Spinal cord (tissue), 10 donors: ENCODE results near the gene DNPEP. TPM values are rescaled to one million over a fixed set of nuclear protein-coding genes. Genes with fewer than 3 reads are reported as not detected.

Experiments
- DNase-seq, 6 donors: peaks; one replicate each; pipeline versions ENCODE4 v3.0.0 to v3.0.0-alpha.2; 2013 to 2015; ENCODE audit warnings: low spot score in 6 of 6, low read depth in 4 of 6
- H3K27ac ChIP-seq: one replicate; pipeline ENCODE4 v1.5.1; 2013; ENCODE audit warnings: low read depth, low read length, control low read depth
- H3K27me3 ChIP-seq: one replicate; pipeline ENCODE4 v1.6.1; 2013; ENCODE audit warnings: low read length; ENCODE audit not compliant: control insufficient read depth, insufficient read depth
- H3K36me3 ChIP-seq: one replicate; pipeline ENCODE4 v1.6.1; 2013; ENCODE audit warnings: low read length; ENCODE audit not compliant: control insufficient read depth, insufficient read depth
- H3K4me1 ChIP-seq: one replicate; pipeline ENCODE4 v1.6.1; 2013; ENCODE audit warnings: low read length; ENCODE audit not compliant: control insufficient read depth, insufficient read depth
- H3K4me3 ChIP-seq: one replicate; pipeline ENCODE4 v1.5.1; 2013; ENCODE audit warnings: low read depth, low read length, control low read depth
- H3K9me3 ChIP-seq: one replicate; pipeline ENCODE4 v1.6.1; 2013; ENCODE audit warnings: low read length; ENCODE audit not compliant: control insufficient read depth, insufficient read depth
- WGBS: methylation state at CpG from one replicate; pipeline ENCODE4 v1.1.5; 2013; ENCODE audit warnings: missing lambda C conversion rate; ENCODE audit not compliant: insufficient coverage; 5-methylcytosine and 5-hydroxymethylcytosine counted together
- polyA plus RNA-seq, 2 donors: library from polyadenylated mRNA; unstranded; fragments of 120-200 nt; gene quantifications; one replicate each; pipeline ENCODE4 v1.2.1, GENCODE V29; 2013; ENCODE audit not compliant: insufficient read length in 2 of 2
- total RNA-seq, 2 donors: library from RNA; depleted of rRNA in 1 of 2; stranded (reverse); fragments of 120-200 nt in 1 of 2; fragments of >200 nt in 1 of 2; gene quantifications; one replicate each; pipeline versions ENCODE4 v1.2.3 to v1.2.4, GENCODE V29; 2013 to 2014
- donor health status: healthy.

The DNPEP gene
- total and polyA plus RNA-seq, 4 donors: 25.6 to 57.2 (median 40.5) TPM

DNA sequence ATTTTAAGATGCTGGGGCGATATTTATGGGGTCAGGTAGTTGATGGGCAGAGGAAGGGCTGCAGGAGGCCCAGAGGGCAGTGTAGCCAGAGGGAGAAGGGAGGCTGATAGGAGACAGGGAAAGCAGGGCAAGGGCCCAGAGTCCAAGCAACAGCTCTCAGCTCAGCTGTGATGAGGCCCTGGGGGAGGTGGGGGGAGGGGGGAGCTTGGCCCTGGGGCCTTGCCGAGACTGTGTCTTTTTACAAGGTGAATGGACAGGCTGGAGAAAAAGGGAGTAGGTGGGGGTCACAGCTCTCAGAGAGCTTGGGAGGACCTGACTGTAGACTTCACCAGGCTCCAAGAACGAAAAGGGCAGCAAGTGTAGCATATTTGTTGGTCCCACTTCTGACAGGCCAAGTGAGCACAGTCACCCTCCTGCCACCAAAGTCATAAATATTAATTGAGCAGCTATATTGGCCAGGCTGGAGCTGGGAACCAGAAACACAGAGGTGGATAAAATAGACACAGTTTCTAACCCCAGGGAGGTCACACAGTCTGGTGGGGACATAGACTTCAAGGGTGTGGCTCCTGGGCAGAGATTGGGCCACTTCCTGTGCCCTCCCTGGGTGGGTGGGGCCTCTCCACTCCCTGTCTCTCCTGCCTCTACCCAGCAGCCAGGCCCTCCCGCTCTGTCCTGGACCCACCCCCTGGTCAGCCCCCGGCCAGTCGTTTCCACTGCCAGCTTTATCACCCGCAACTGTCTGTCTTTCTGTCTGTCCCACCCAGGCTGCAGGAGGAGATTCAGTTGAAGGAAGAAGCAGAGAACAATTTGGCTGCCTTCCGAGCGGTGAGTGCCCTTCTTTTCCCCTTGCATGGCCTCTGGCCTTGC lies 31.9 kb upstream of the DNPEP start:
- Histone ChIP-seq H3K27ac (no peak overlapping the region), H3K4me1 (peaks cover 11% of the 10 kb centered on the region)

DNA sequence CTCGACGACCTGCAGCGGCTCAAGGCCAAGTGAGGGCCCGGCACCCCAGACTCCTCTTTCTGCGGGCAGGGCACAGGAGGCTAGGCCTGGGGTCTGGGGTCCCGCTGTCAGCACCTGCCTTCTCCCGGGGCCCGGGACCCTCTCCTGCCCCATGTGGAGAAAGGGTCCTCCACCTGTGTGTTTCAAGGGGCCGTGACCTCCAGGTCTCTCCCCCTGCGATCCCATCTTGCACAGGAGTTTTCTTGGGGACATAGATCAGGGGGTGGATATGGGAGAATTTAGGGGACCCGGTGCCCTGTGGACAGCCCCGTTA lies 31.3 kb upstream of the DNPEP start:
- H3K9me3 ChIP-seq: no peaks in the 10 kb centered on the region
- H3K27me3 ChIP-seq: peaks cover 29% of the 10 kb centered on the region
- no peaks in the 10 kb centered on the region for H3K36me3 ChIP-seq
- WGBS: 40% methylated on average over 10 of the region's 12 CpGs
- H3K4me1 ChIP-seq: peaks cover 11% of the 10 kb centered on the region
- DNase-seq: no peak
- no peak overlapping the region for H3K4me3 ChIP-seq
- H3K27ac ChIP-seq: no peak overlapping the region

More for the DNA sequence above, 31.9 kb upstream of the DNPEP start:
- WGBS: 81% methylated on average over 4 of the region's 9 CpGs
- H3K4me3 ChIP-seq: no peak overlapping the region
- no peak for DNase-seq
- H3K27me3 ChIP-seq: peaks cover 29% of the 10 kb centered on the region
- H3K9me3 ChIP-seq: no peaks in the 10 kb centered on the region
- H3K36me3 ChIP-seq: no peaks in the 10 kb centered on the region

DNA sequence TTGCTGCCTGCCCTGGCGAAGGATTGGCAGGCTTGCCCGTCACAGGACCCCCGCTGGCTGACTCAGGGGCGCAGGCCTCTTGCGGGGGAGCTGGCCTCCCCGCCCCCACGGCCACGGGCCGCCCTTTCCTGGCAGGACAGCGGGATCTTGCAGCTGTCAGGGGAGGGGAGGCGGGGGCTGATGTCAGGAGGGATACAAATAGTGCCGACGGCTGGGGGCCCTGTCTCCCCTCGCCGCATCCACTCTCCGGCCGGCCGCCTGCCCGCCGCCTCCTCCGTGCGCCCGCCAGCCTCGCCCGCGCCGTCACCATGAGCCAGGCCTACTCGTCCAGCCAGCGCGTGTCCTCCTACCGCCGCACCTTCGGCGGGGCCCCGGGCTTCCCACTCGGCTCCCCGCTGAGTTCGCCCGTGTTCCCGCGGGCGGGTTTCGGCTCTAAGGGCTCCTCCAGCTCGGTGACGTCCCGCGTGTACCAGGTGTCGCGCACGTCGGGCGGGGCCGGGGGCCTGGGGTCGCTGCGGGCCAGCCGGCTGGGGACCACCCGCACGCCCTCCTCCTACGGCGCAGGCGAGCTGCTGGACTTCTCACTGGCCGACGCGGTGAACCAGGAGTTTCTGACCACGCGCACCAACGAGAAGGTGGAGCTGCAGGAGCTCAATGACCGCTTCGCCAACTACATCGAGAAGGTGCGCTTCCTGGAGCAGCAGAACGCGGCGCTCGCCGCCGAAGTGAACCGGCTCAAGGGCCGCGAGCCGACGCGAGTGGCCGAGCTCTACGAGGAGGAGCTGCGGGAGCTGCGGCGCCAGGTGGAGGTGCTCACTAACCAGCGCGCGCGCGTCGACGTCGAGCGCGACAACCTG lies 30.7 kb upstream of the DNPEP start, which contains the start of gene DES:
DES (plus strand) TSS at position 223 of the 857 bp plus-strand sequence; CDS start at position 309, 86 bp downstream.
- Histone ChIP-seq H3K36me3 (no peaks in the 10 kb centered on the region), H3K27me3 (peaks cover 29% of the 10 kb centered on the region), H3K27ac (no peak within 1 kb of the TSS), H3K9me3 (no peaks in the 10 kb centered on the region), H3K4me1 (peaks cover 11% of the 10 kb centered on the region), H3K4me3 (no peak within 1 kb of the TSS)
- WGBS: 6% methylated on average over 98 of the region's 98 CpGs
- peak in 1 of 6 donors; percentile 47 for DNase-seq

DNA sequence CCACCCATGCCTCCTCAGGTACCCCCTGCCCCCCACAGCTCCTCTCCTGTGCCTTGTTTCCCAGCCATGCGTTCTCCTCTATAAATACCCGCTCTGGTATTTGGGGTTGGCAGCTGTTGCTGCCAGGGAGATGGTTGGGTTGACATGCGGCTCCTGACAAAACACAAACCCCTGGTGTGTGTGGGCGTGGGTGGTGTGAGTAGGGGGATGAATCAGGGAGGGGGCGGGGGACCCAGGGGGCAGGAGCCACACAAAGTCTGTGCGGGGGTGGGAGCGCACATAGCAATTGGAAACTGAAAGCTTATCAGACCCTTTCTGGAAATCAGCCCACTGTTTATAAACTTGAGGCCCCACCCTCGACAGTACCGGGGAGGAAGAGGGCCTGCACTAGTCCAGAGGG lies 29.7 kb upstream of the DNPEP start:
- no peaks in the 10 kb centered on the region for H3K9me3 ChIP-seq
- no peak for DNase-seq
- no peak overlapping the region for H3K27ac ChIP-seq
- peaks cover 11% of the 10 kb centered on the region for H3K4me1 ChIP-seq
- no peaks in the 10 kb centered on the region for H3K36me3 ChIP-seq
- H3K27me3 ChIP-seq: peaks cover 29% of the 10 kb centered on the region
- no peak overlapping the region for H3K4me3 ChIP-seq
- WGBS: 78% methylated on average over 3 of the region's 9 CpGs

DNA sequence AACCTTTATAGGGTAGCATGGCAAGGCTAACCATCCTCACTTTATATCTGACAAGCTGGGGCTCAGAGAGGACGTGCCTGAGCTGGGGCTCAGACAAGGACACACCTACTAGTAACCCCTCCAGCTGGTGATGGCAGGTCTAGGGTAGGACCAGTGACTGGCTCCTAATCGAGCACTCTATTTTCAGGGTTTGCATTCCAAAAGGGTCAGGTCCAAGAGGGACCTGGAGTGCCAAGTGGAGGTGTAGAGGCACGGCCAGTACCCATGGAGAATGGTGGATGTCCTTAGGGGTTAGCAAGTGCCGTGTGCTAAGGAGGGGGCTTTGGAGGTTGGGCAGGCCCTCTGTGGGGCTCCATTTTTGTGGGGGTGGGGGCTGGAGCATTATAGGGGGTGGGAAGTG lies 29.2 kb upstream of the DNPEP start:
- Histone ChIP-seq H3K9me3 (no peaks in the 10 kb centered on the region), H3K27ac (no peak overlapping the region), H3K36me3 (no peaks in the 10 kb centered on the region), H3K27me3 (peaks cover 29% of the 10 kb centered on the region), H3K4me3 (no peak overlapping the region), H3K4me1 (peaks cover 11% of the 10 kb centered on the region)
- no peak for DNase-seq
- WGBS: 83% methylated on average over 3 of the region's 4 CpGs

DNA sequence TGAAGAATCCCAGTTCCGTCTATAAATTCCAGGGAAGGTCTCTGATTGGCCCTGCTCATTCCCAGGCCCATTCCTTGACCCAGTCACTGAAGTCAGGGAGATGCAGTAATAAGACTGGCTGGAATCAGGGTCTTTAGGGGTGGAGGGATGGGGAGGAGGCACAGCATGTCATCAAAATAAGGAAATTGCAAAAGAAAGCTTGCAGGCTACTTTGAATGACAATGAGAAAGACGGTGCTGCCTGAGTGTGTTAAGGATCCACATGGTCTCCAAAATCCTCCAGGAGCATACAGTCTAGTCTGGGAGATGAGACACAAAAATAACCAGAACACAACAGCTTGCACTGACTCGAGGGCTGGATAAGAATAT lies 28.5 kb upstream of the DNPEP start:
- Histone ChIP-seq H3K9me3 (no peaks in the 10 kb centered on the region), H3K4me1 (peaks cover 11% of the 10 kb centered on the region), H3K27me3 (peaks cover 29% of the 10 kb centered on the region), H3K36me3 (no peaks in the 10 kb centered on the region), H3K4me3 (no peak overlapping the region), H3K27ac (no peak overlapping the region)
- no peak for DNase-seq
- no CpG with 5 or more reads among the region's 3 CpGs for WGBS

DNA sequence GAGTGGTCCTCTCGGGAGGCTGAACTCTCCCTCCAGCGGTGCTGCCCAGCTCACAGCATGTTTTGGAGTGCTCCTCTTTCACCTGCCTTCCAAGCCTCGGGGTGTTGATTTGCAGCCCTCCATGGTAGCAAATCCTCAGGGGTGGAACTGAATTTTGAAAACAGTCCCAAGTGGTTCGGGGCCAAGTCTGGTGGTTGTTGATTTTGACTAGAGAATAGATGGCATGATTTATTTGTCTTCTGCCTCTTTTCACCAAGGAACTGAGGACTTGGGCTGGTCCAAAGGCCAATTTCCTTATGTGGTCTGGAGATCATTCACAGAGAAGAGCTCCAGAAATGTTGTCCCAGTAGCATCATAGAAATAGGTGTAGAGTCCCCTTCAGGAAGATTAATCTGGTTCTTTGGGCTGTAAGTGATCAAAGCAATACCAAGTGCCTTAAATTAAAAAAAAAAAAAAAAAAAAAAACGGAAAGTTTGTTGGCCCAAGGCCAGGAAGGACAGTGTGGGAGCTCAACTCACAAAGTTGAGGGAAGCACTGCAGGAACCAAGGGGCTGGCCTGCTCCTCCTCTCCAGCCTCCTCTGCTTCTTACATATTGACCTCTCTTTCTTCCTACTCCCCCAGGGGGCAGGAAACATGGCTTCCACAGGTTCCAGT lies 28.0 kb upstream of the DNPEP start:
- no peak for DNase-seq
- no peaks in the 10 kb centered on the region for H3K9me3 ChIP-seq
- no peak overlapping the region for H3K4me3 ChIP-seq
- no peak overlapping the region for H3K27ac ChIP-seq
- no peaks in the 10 kb centered on the region for H3K36me3 ChIP-seq
- peaks cover 29% of the 10 kb centered on the region for H3K27me3 ChIP-seq
- 75% methylated on average over 1 of the region's 5 CpGs for WGBS
- peaks cover 11% of the 10 kb centered on the region for H3K4me1 ChIP-seq

DNA sequence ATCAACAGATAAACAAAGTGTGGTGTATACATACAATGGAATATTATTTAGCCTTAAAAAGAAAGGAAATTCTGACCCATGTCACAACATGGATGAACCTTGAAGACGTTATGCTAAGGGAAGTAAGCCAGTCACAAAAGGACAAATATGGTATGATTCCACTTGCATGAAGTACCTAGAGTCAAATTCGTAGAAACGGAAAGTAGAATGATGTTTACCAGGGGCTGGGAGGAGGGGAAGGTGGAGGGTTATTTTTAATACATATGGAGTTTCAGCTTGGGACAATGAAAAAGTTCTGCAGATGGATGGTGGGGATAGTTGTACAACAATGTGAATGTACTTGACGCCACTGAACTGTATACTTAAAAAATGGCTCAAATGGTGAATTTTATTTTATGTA lies 27.1 kb upstream of the DNPEP start:
- no peak for DNase-seq
- 92% methylated on average over 3 of the region's 4 CpGs for WGBS
- no peaks in the 10 kb centered on the region for H3K9me3 ChIP-seq
- H3K36me3 ChIP-seq: no peaks in the 10 kb centered on the region
- peaks cover 11% of the 10 kb centered on the region for H3K4me1 ChIP-seq
- H3K27me3 ChIP-seq: peaks cover 24% of the 10 kb centered on the region
- H3K4me3 ChIP-seq: no peak overlapping the region
- H3K27ac ChIP-seq: no peak overlapping the region

DNA sequence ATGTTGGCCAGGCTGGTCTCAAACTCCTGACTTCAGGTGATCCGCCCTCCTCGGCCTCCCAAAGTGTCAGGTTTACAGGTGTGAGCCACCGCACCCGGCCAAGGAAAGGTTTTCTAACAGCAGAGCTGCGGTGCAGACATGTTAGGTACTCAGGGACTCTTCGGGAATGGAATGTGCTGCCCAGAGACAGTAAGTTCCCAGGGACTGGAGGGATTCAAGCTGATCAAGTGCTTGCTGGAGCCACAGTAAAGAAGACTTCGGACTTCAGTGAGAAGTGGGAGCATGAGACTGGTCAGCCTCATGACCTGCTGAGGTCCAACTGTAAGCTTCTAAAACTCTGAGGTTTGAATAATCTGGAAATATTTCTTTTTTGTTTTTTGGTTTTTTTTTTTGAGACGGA lies 22.7 kb upstream of the DNPEP start:
- no peak overlapping the region for H3K27ac ChIP-seq
- no peaks in the 10 kb centered on the region for H3K27me3 ChIP-seq
- no peaks in the 10 kb centered on the region for H3K9me3 ChIP-seq

More for the DNA sequence above, 22.7 kb upstream of the DNPEP start:
- Histone ChIP-seq H3K4me1 (no peaks in the 10 kb centered on the region), H3K4me3 (no peak overlapping the region), H3K36me3 (no peaks in the 10 kb centered on the region)
- DNase-seq: no peak
- WGBS: 94% methylated on average over 8 of the region's 8 CpGs
